Progenitor cell of endocrine pancreas (in vitro differentiated cells): ENCODE measurements around the gene NR2F1-AS1. TPM values are rescaled to one million over a fixed set of nuclear protein-coding genes. Genes with fewer than 3 reads are reported as not detected.
"Not testable (repeated sequence)": the region's sequence is repeated elsewhere in the genome, so short reads cannot be mapped to it uniquely, and the experiment has no call there.

Source experiments
- DNase-seq: peaks from one replicate; pipeline ENCODE4 v3.0.0; 2021; ENCODE audit warnings: low spot score; ENCODE audit not compliant: unreplicated experiment
- H3K27ac Mint-ChIP-seq: 2 replicates; pipeline ENCODE4 v1.8.0; 2021; ENCODE audit warnings: mild to moderate bottlenecking, moderate library complexity, mixed read lengths
- H3K27me3 Mint-ChIP-seq: 2 replicates; pipeline ENCODE4 v1.8.0; 2021; ENCODE audit warnings: mixed read lengths
- H3K36me3 Mint-ChIP-seq: 2 replicates; pipeline ENCODE4 v1.8.0; 2022; ENCODE audit warnings: mixed read lengths; ENCODE audit not compliant: insufficient read depth
- H3K4me1 Mint-ChIP-seq: 2 replicates; pipeline ENCODE4 v1.8.0; 2021; ENCODE audit warnings: low read depth, mixed read lengths
- H3K4me3 Mint-ChIP-seq: 2 replicates; pipeline ENCODE4 v1.8.0; 2021; ENCODE audit warnings: low read depth, mild to moderate bottlenecking, moderate library complexity, mixed read lengths
- H3K9me3 Mint-ChIP-seq: 2 replicates; pipeline ENCODE4 v1.8.0; 2021; ENCODE audit warnings: low read depth, mixed read lengths
- CTCF ChIP-seq: fragments of 200-600 bp; sonication (generic); IDR thresholded peaks from one replicate; pipeline ENCODE4 v1.5.0; 2021; ENCODE audit warnings: antibody characterized with exemption, mild to moderate bottlenecking; ENCODE audit not compliant: unreplicated experiment
- total RNA-seq: library from RNA; stranded (reverse); gene quantifications from 2 replicates; pipeline ENCODE4 v1.2.1, GENCODE V29; 2021

The NR2F1-AS1 gene
- total RNA-seq, 1 donor from 2014 or later, result 6.3 TPM

GRCh38 chr5:93517828-93518227 is 63.2 kb downstream of the NR2F1-AS1 start:
- Mint-ChIP-seq H3K27me3 (no peaks in the 10 kb centered on the region), H3K36me3 (peaks cover 15% of the 10 kb centered on the region), H3K27ac (no peak overlapping the region), H3K4me1 (peaks cover 1% of the 10 kb centered on the region), H3K9me3 (peaks cover 14% of the 10 kb centered on the region), H3K4me3 (no peak overlapping the region)
- DNase-seq, result no peak
- TF ChIP-seq CTCF, result no peak

- Mint-ChIP-seq H3K9me3 (no peaks in the 10 kb centered on the region), H3K4me3 (no peak overlapping the region), H3K4me1 (peaks cover 1% of the 10 kb centered on the region), H3K27me3 (no peaks in the 10 kb centered on the region), H3K36me3 (no peaks in the 10 kb centered on the region), H3K27ac (no peak overlapping the region)
- no peak for TF ChIP-seq CTCF
- no peak for DNase-seq
These were observed 67.7 kb downstream of the NR2F1-AS1 start for GRCh38 chr5:93513298-93513697.

GRCh38 chr5:93512799-93513198 is 68.2 kb downstream of the NR2F1-AS1 start:
- Mint-ChIP-seq H3K36me3 (no peaks in the 10 kb centered on the region), H3K9me3 (no peaks in the 10 kb centered on the region), H3K4me1 (peaks cover 1% of the 10 kb centered on the region), H3K27ac (no peak overlapping the region), H3K4me3 (no peak overlapping the region), H3K27me3 (no peaks in the 10 kb centered on the region)
- TF ChIP-seq CTCF, result no peak
- no peak for DNase-seq

GRCh38 chr5:93511445-93511844 is 69.6 kb downstream of the NR2F1-AS1 start:
- Mint-ChIP-seq H3K27ac (no peak overlapping the region), H3K4me3 (no peak overlapping the region), H3K27me3 (no peaks in the 10 kb centered on the region), H3K9me3 (no peaks in the 10 kb centered on the region), H3K4me1 (no peaks in the 10 kb centered on the region), H3K36me3 (no peaks in the 10 kb centered on the region)
- no peak for DNase-seq
- TF ChIP-seq CTCF, result no peak

GRCh38 chr5:93510626-93511380 is 70.2 kb downstream of the NR2F1-AS1 start:
- no peaks in the 10 kb centered on the region for H3K4me1 Mint-ChIP-seq
- peaks cover 1% of the 10 kb centered on the region for H3K36me3 Mint-ChIP-seq

GRCh38 chr5:93505553-93505952 is 75.5 kb downstream of the NR2F1-AS1 start:
- not testable (repeated sequence) for H3K4me3 Mint-ChIP-seq, H3K27ac Mint-ChIP-seq, H3K9me3 Mint-ChIP-seq, H3K4me1 Mint-ChIP-seq, DNase-seq, H3K36me3 Mint-ChIP-seq, H3K27me3 Mint-ChIP-seq

More at GRCh38 chr5:93510626-93511380, 70.2 kb downstream of the NR2F1-AS1 start:
- H3K9me3 Mint-ChIP-seq, result peaks cover 4% of the 10 kb centered on the region
- H3K27ac Mint-ChIP-seq, result no peak overlapping the region
- H3K4me3 Mint-ChIP-seq, result no peak overlapping the region
- no peak for DNase-seq
- TF ChIP-seq CTCF, result no peak
- no peaks in the 10 kb centered on the region for H3K27me3 Mint-ChIP-seq
